Gastrocnemius medialis (tissue), 4 donors: ENCODE measurements around the gene SHISAL2A. TPM values are rescaled to one million over a fixed set of nuclear protein-coding genes. Genes with fewer than 3 reads are reported as not detected.

Experiments
- ATAC-seq, 2 donors: fragments of 150-250 bp; one replicate each; pipeline ENCODE4 v1.9.1; 2016
- DNase-seq, 2 donors: peaks; one replicate each; pipeline ENCODE4 v3.0.0-alpha.2; 2019
- H3K27ac ChIP-seq, 4 donors: fragments of 200-600 bp; sonication (generic); 1 replicate in 1 of 4; 2 replicates in 3 of 4; pipeline ENCODE4 v1.5.1; 2016 to 2018; ENCODE audit warnings: mild to moderate bottlenecking in 2 of 4, moderate library complexity in 1 of 4
- H3K27me3 ChIP-seq, 3 donors: fragments of 200-600 bp; sonication (generic) in 2 of 3; 1 replicate in 1 of 3; 2 replicates in 2 of 3; pipeline versions ENCODE4 v1.5.1 to v1.6.0; 2016 to 2019; ENCODE audit warnings: mild to moderate bottlenecking in 1 of 3, moderate library complexity in 1 of 3
- H3K36me3 ChIP-seq, 2 donors: fragments of 200-600 bp; sonication (generic) in 1 of 2; one replicate each; pipeline ENCODE4 v1.5.1; 2017 to 2018
- H3K4me1 ChIP-seq, 2 donors: fragments of 200-600 bp; sonication (generic) in 1 of 2; one replicate each; pipeline ENCODE4 v1.5.1; 2016 to 2017; ENCODE audit warnings: mild to moderate bottlenecking in 2 of 2
- H3K4me3 ChIP-seq, 4 donors: fragments of 200-600 bp; sonication (generic) in 3 of 4; 1 replicate in 1 of 4; 2 replicates in 3 of 4; pipeline ENCODE4 v1.5.1; 2016 to 2019; ENCODE audit warnings: mild to moderate bottlenecking in 2 of 4
- H3K9me3 ChIP-seq, 3 donors: fragments of 200-600 bp; sonication (generic) in 2 of 3; 1 replicate in 1 of 3; 2 replicates in 2 of 3; pipeline ENCODE4 v1.5.1; 2016 to 2019
- CTCF ChIP-seq, 5 experiments: fragments of 450-650 bp in 3 of 5; fragments of 200-600 bp in 2 of 5; sonication (generic) in 2 of 5; IDR thresholded peaks in 4 of 5; conservative IDR thresholded peaks in 1 of 5; 1 replicate in 4 of 5; 2 replicates in 1 of 5; pipeline ENCODE4 v1.5.1; 2016 to 2019; ENCODE audit warnings: antibody characterized with exemption in 5 of 5, mild to moderate bottlenecking in 3 of 5, moderate library complexity in 3 of 5
- POLR2A ChIP-seq, 2 donors: fragments of 450-650 bp; IDR thresholded peaks; one replicate each; pipeline ENCODE4 v1.6.1; 2017; ENCODE audit warnings: antibody characterized with exemption in 2 of 2, mild to moderate bottlenecking in 2 of 2, moderate library complexity in 2 of 2
- in situ Hi-C, 4 donors: fragments of 200-750 bp; cut with MboI; loops; one replicate each; pipeline versions ENCODE4 v1.15.0 to v1.8.0; 2017; ENCODE audit warnings: low sequenced_read_pairs in 4 of 4
- intact Hi-C: fragments of 100-400 bp; cut with DNase I; formaldehyde crosslinking; loops from one replicate; pipeline ENCODE4 v1.15.1; 2023; ENCODE audit warnings: low total_unique reads
- total RNA-seq, 4 donors: library from RNA; depleted of rRNA; stranded (reverse); fragments of >200 nt; gene quantifications; one replicate each; pipeline versions ENCODE4 v1.1.0 to v1.2.3, GENCODE V29; 2016

SHISAL2A gene
- total RNA-seq, 4 donors from 2014 or later: 0.33 to 0.41 TPM; not detected in 2

- peaks cover 20 to 57% of the 10 kb centered on the region in 2 donors for H3K4me1 ChIP-seq
- H3K27me3 ChIP-seq: no peaks in the 10 kb centered on the region
- H3K4me3 ChIP-seq: no peak overlapping the region
- TF ChIP-seq POLR2A (IDR thresholded peaks at IDR 0.05): no peak
- TF ChIP-seq CTCF (IDR thresholded peaks at IDR 0.05 in 4 of 5, conservative IDR thresholded peaks at IDR 0.05 in 1 of 5): no peak
- ATAC-seq (no peak), DNase-seq (no peak)
- H3K9me3 ChIP-seq: no peaks in the 10 kb centered on the region
- H3K27ac ChIP-seq: peak overlapping the region in 1 of 4 donors; percentile 82
- in situ Hi-C loops: loop anchor here in 1 of 4 donors (25.0 kb wide), 1 partner anchor 530 kb away; the partner anchor contains the start of gene ZFYVE9
- intact Hi-C loops: loop anchor here (10.0 kb wide), 1 partner anchor 78 kb away; no protein-coding TSS in a partner anchor
- no peaks in the 10 kb centered on the region for H3K36me3 ChIP-seq
These were observed 34.3 kb downstream of the SHISAL2A start for GRCh38 chr1:52667290-52667689.

- no peak for ATAC-seq
- in situ Hi-C loops: loop anchor here in 1 of 4 donors (25.0 kb wide), 1 partner anchor 531 kb away; the partner anchor contains the start of gene ZFYVE9
These were observed 35.0 kb downstream of the SHISAL2A start for GRCh38 chr1:52667984-52668383.

GRCh38 chr1:52668711-52669110 lies 35.7 kb downstream of the SHISAL2A start:
- H3K4me3 ChIP-seq: no peak overlapping the region
- H3K27me3 ChIP-seq: no peaks in the 10 kb centered on the region
- TF ChIP-seq CTCF (IDR thresholded peaks at IDR 0.05 in 4 of 5, conservative IDR thresholded peaks at IDR 0.05 in 1 of 5) (no peak), POLR2A (IDR thresholded peaks at IDR 0.05) (no peak)
- peak overlapping the region; percentile 54 to 90 (median 64) for H3K27ac ChIP-seq
- in situ Hi-C loops: loop anchor here in 1 of 4 donors (25.0 kb wide), 1 partner anchor 531 kb away; the partner anchor contains the start of gene ZFYVE9
- H3K4me1 ChIP-seq: peaks cover 20 to 61% of the 10 kb centered on the region in 2 donors
- peak; percentile 23 to 28 for ATAC-seq
- no peak for DNase-seq
- H3K36me3 ChIP-seq: no peaks in the 10 kb centered on the region
- intact Hi-C loops: loop anchor here (10.0 kb wide), 1 partner anchor 76 kb away; no protein-coding TSS in a partner anchor
- no peaks in the 10 kb centered on the region for H3K9me3 ChIP-seq

More at GRCh38 chr1:52667984-52668383, 35.0 kb downstream of the SHISAL2A start:
- Histone ChIP-seq H3K9me3 (no peaks in the 10 kb centered on the region), H3K4me3 (no peak overlapping the region), H3K36me3 (no peaks in the 10 kb centered on the region), H3K4me1 (peaks cover 20 to 57% of the 10 kb centered on the region in 2 donors), H3K27ac (peak overlapping the region in 2 of 4 donors; percentile 64 to 90), H3K27me3 (no peaks in the 10 kb centered on the region)
- TF ChIP-seq POLR2A (IDR thresholded peaks at IDR 0.05) (no peak), CTCF (IDR thresholded peaks at IDR 0.05 in 4 of 5, conservative IDR thresholded peaks at IDR 0.05 in 1 of 5) (no peak)
- no peak for DNase-seq
- intact Hi-C loops: loop anchor here (10.0 kb wide), 1 partner anchor 77 kb away; no protein-coding TSS in a partner anchor

- Histone ChIP-seq H3K9me3 (no peaks in the 10 kb centered on the region), H3K4me1 (peaks cover 20 to 61% of the 10 kb centered on the region in 2 donors), H3K36me3 (no peaks in the 10 kb centered on the region), H3K27me3 (no peaks in the 10 kb centered on the region), H3K4me3 (no peak overlapping the region), H3K27ac (peak overlapping the region; percentile 52 to 90 (median 64))
- no peak for DNase-seq
- peak in 1 of 2 donors; percentile 38 for ATAC-seq
- intact Hi-C loops (loop anchor here (10.0 kb wide), 1 partner anchor 75 kb away; no protein-coding TSS in a partner anchor), in situ Hi-C loops (loop anchor here in 1 of 4 donors (25.0 kb wide), 1 partner anchor 532 kb away; the partner anchor contains the start of gene ZFYVE9)
- TF ChIP-seq CTCF (IDR thresholded peaks at IDR 0.05 in 4 of 5, conservative IDR thresholded peaks at IDR 0.05 in 1 of 5) (no peak), POLR2A (IDR thresholded peaks at IDR 0.05) (no peak)
These were observed 36.7 kb downstream of the SHISAL2A start for GRCh38 chr1:52669696-52670095.
